ENCODE data around the gene OR10J1. TPM values are rescaled to one million over a fixed set of nuclear protein-coding genes. Genes with fewer than 3 reads are reported as not detected.
"Not testable (repeated sequence)": the region's sequence is repeated elsewhere in the genome, so short reads cannot be mapped to it uniquely, and the experiment has no call there.

Gene OR10J1
- total RNA-seq, 1 donor from 2014 or later, result not detected

DNA sequence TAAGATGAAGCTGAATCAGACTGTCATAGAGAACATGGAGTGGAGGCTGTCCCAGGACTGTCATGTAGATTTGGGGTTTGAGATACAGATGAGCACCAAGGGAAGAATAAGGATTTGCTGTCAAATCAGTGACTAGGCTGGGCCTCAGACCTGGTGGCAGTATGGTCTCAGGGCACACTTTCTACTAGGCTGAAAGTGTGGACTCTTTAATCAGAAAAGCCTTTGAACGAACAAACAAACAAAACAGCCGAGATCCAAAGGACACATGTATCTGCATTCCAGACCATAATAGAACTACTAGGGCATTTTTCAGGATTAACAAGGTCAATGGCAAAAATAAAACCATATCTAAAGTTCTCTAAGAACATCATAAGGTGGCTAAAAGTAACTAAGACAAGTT, 2.9 kb downstream of the OR10J1 start:
- Histone ChIP-seq H3K4me1 (no peaks in the 10 kb centered on the region), H3K36me3 (no peaks in the 10 kb centered on the region), H3K9me3 (no peaks in the 10 kb centered on the region), H3K27me3 (no peaks in the 10 kb centered on the region), H3K27ac (no peak overlapping the region), H3K4me3 (no peak overlapping the region)
- DNase-seq (no peak), ATAC-seq (no peak)
- TF ChIP-seq, protein P1, sequence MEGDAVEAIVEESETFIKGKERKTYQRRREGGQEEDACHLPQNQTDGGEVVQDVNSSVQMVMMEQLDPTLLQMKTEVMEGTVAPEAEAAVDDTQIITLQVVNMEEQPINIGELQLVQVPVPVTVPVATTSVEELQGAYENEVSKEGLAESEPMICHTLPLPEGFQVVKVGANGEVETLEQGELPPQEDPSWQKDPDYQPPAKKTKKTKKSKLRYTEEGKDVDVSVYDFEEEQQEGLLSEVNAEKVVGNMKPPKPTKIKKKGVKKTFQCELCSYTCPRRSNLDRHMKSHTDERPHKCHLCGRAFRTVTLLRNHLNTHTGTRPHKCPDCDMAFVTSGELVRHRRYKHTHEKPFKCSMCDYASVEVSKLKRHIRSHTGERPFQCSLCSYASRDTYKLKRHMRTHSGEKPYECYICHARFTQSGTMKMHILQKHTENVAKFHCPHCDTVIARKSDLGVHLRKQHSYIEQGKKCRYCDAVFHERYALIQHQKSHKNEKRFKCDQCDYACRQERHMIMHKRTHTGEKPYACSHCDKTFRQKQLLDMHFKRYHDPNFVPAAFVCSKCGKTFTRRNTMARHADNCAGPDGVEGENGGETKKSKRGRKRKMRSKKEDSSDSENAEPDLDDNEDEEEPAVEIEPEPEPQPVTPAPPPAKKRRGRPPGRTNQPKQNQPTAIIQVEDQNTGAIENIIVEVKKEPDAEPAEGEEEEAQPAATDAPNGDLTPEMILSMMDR (IDR thresholded peaks at IDR 0.05), result no peak
- intact Hi-C loops (cut with DNase I), result no loop called here

GRCh38 chr1:159443066-159443750, 3.7 kb downstream of the OR10J1 start:
- TF ChIP-seq, protein P1 (IDR thresholded peaks at IDR 0.05), result no peak
- Histone ChIP-seq H3K36me3 (no peaks in the 10 kb centered on the region), H3K27me3 (no peaks in the 10 kb centered on the region), H3K4me3 (no peak overlapping the region), H3K4me1 (no peaks in the 10 kb centered on the region), H3K9me3 (no peaks in the 10 kb centered on the region), H3K27ac (no peak overlapping the region)
- intact Hi-C loops (cut with DNase I), result no loop called here
- ATAC-seq (no peak), DNase-seq (no peak)

DNA sequence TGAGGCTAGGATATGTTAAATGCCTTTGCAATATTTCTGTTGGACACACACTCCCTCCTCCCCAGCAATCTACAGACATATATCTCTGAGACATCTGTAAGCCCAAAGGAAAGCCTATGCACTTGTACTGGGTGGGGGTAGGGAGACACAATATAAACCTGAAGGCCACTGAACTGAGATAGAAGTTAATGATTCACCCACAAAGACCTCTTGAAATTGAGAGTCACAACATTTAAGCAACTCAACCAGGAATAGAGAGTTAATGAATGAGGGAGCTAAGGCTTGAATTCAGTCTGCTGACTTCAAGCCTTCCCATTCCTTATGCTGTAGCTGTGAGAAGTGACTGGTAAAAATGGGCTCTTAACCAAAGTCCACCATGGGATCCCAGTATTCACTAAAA, 5.0 kb downstream of the OR10J1 start:
- H3K4me3 ChIP-seq, result no peak overlapping the region
- intact Hi-C loops (cut with DNase I), result no loop called here
- H3K27me3 ChIP-seq, result no peaks in the 10 kb centered on the region
- no peaks in the 10 kb centered on the region for H3K9me3 ChIP-seq
- no peaks in the 10 kb centered on the region for H3K4me1 ChIP-seq
- H3K27ac ChIP-seq, result no peak overlapping the region
- TF ChIP-seq, protein P1 (IDR thresholded peaks at IDR 0.05), result no peak
- no peak for ATAC-seq
- H3K36me3 ChIP-seq, result no peaks in the 10 kb centered on the region
- no peak for DNase-seq

GRCh38 chr1:159448181-159448580, 8.7 kb downstream of the OR10J1 start:
- no peak for ATAC-seq
- Histone ChIP-seq H3K4me3 (no peak overlapping the region), H3K4me1 (no peaks in the 10 kb centered on the region), H3K9me3 (no peaks in the 10 kb centered on the region), H3K27ac (no peak overlapping the region), H3K27me3 (no peaks in the 10 kb centered on the region), H3K36me3 (no peaks in the 10 kb centered on the region)
- DNase-seq, result no peak
- TF ChIP-seq, protein P1 (IDR thresholded peaks at IDR 0.05), result no peak
- intact Hi-C loops (cut with DNase I), result no loop called here

GRCh38 chr1:159449605-159450004, 10.1 kb downstream of the OR10J1 start:
- H3K27ac ChIP-seq; H3K36me3 ChIP-seq; intact Hi-C loops (cut with DNase I); DNase-seq; H3K9me3 ChIP-seq; H3K4me3 ChIP-seq; ATAC-seq; H3K4me1 ChIP-seq; H3K27me3 ChIP-seq: not testable (repeated sequence)

DNA sequence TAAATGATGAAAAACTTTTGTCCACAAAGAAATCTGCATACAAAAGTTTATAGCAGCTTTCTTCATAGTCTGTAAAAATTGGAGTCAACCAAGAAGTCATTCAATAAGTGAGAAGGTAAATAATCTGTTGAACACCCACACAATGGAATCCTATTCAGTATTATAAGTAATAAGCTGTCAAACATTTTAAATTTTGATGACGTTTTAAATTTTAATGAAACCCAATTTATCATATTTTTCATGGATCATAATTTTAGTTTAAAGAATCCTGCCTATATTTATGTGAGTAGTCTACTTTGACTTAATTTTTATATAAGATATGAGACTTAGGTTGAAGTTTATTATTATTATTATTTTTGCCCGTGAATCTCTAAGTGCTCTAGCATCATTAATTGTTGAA, 20.0 kb downstream of the OR10J1 start:
- ATAC-seq, result no peak
- H3K27me3 ChIP-seq, result no peaks in the 10 kb centered on the region

More for the DNA sequence above, 20.0 kb downstream of the OR10J1 start:
- peaks cover 7% of the 10 kb centered on the region for H3K9me3 ChIP-seq
- no peak overlapping the region for H3K27ac ChIP-seq
- H3K36me3 ChIP-seq, result no peaks in the 10 kb centered on the region
- DNase-seq, result no peak
- TF ChIP-seq, protein P1 (IDR thresholded peaks at IDR 0.05), result no peak
- H3K4me1 ChIP-seq, result no peaks in the 10 kb centered on the region
- no peak overlapping the region for H3K4me3 ChIP-seq
- intact Hi-C loops (cut with DNase I), result no loop called here

Data from upper lobe of right lung (tissue), 1 donor.